Fibroblast of lung (primary cell): ENCODE data around the gene ACOD1.

ENCODE experiments used
- CTCF ChIP-seq, 2 donors: IDR thresholded peaks in 1 of 2; conservative IDR thresholded peaks in 1 of 2; 1 replicate in 1 of 2; 2 replicates in 1 of 2; pipeline ENCODE4 v1.5.1; 2011 to 2012; ENCODE audit warnings: low read length in 2 of 2, control low read depth in 1 of 2, inconsistent platforms in 1 of 2, low read depth in 1 of 2, mild to moderate bottlenecking in 1 of 2
- EZH2 ChIP-seq: IDR thresholded peaks from 2 replicates; pipeline ENCODE4 v1.5.1; 2012; ENCODE audit warnings: low read length, control low read depth, mild to moderate bottlenecking; ENCODE audit errors: missing control alignments

- TF ChIP-seq CTCF (conservative IDR thresholded peaks at IDR 0.05 in 1 of 2, IDR thresholded peaks at IDR 0.05 in 1 of 2; ENCODE audit: low read depth in 1 of 2, low read length in 2 of 2) (no peak), EZH2 (no peak)
These were observed 3.9 kb upstream of the ACOD1 start for GRCh38 chr13:76944456-76944855.
